PC-9 (cell line): Measurements from ENCODE around the gene AFF2. TPM values are rescaled to one million over a fixed set of nuclear protein-coding genes. Genes with fewer than 3 reads are reported as not detected.

Experiments
- BruUV-seq: library from RNA; stranded (reverse); fragments of 400-500 nt; replicated peaks from 2 replicates; lab custom pipeline; 2021; lab: Mats Ljungman, UMichigan
- CTCF ChIA-PET: fragments of 300-600 bp; sonication (Branson Sonifier 250); formaldehyde crosslinking; loops from one replicate; lab custom pipeline; 2022; ENCODE audit warnings: antibody characterized with exemption; lab: Charles Lee
- POLR2A ChIA-PET: fragments of 300-600 bp; sonication (Branson Sonifier 250); formaldehyde crosslinking; loops from one replicate; lab custom pipeline; 2022; ENCODE audit warnings: antibody characterized with exemption; ENCODE audit not compliant: unreplicated experiment; lab: Charles Lee
- DNase-seq, 2 experiments: peaks; one replicate each; pipeline versions ENCODE4 v3.0.0 to v3.0.0-alpha.2; 2015 to 2022; ENCODE audit warnings: mixed read lengths in 1 of 2
- H2AFZ ChIP-seq: fragments of 200-600 bp; sonication (generic); 2 replicates; pipeline ENCODE4 v1.8.1; 2017; ENCODE audit warnings: antibody characterized with exemption
- H3F3A ChIP-seq: fragments of 200-600 bp; sonication (generic); 2 replicates; pipeline ENCODE4 v1.8.1; 2017; ENCODE audit warnings: antibody characterized with exemption, mild to moderate bottlenecking, low read depth; ENCODE audit not compliant: insufficient read depth
- H3K27ac ChIP-seq: fragments of 200-600 bp; sonication (generic); 2 replicates; pipeline ENCODE4 v1.6.1; 2016; ENCODE audit warnings: mixed run types
- H3K27me3 ChIP-seq: fragments of 200-600 bp; sonication (generic); 2 replicates; pipeline ENCODE4 v1.6.1; 2016; ENCODE audit warnings: low read depth, mixed run types; ENCODE audit not compliant: insufficient read depth
- H3K36me3 ChIP-seq: fragments of 200-600 bp; sonication (generic); 2 replicates; pipeline ENCODE4 v1.6.1; 2016; ENCODE audit warnings: low read depth, mixed run types
- H3K4me1 ChIP-seq: fragments of 200-600 bp; sonication (generic); replicated peaks from 2 replicates; pipeline ENCODE4 v1.6.1; 2016; ENCODE audit warnings: mixed run types; ENCODE audit not compliant: insufficient read depth
- H3K4me2 ChIP-seq: fragments of 200-600 bp; sonication (generic); 2 replicates; pipeline ENCODE4 v1.6.1; 2017; ENCODE audit warnings: mixed run types
- H3K4me3 ChIP-seq: fragments of 200-600 bp; sonication (generic); 2 replicates; pipeline ENCODE4 v1.6.1; 2016; ENCODE audit warnings: mixed run types
- H3K79me2 ChIP-seq: fragments of 200-600 bp; sonication (generic); 2 replicates; pipeline ENCODE4 v1.6.1; 2017; ENCODE audit warnings: low read depth, mixed run types
- H3K9me2 ChIP-seq: fragments of 200-600 bp; sonication (generic); 2 replicates; pipeline ENCODE4 v1.8.1; 2017; ENCODE audit warnings: mild to moderate bottlenecking; ENCODE audit not compliant: insufficient read depth
- H3K9me3 ChIP-seq: fragments of 200-600 bp; sonication (generic); 2 replicates; pipeline ENCODE4 v1.8.1; 2016; ENCODE audit warnings: low read depth; ENCODE audit not compliant: insufficient read depth
- H4K20me1 ChIP-seq: fragments of 200-600 bp; sonication (generic); 2 replicates; pipeline ENCODE4 v1.8.1; 2017; ENCODE audit not compliant: insufficient read depth
- CTCF ChIP-seq: fragments of 200-600 bp; sonication (generic); conservative IDR thresholded peaks from 2 replicates; pipeline ENCODE4 v1.6.1; 2017; ENCODE audit warnings: mixed run types, antibody characterized with exemption, mild to moderate bottlenecking, moderate library complexity
- EZH2 ChIP-seq: fragments of 200-600 bp; sonication (generic); IDR thresholded peaks from 2 replicates; pipeline ENCODE4 v1.8.0; 2017; ENCODE audit warnings: antibody characterized with exemption, low read depth
- intact Hi-C: fragments of 100-400 bp; cut with micrococcal nuclease; formaldehyde crosslinking; loops from one replicate; pipeline ENCODE4 v1.10.0; 2022; ENCODE audit not compliant: unreplicated experiment
- total RNA-seq: library from RNA; stranded (reverse); gene quantifications from 2 replicates; pipeline ENCODE4 v1.2.3, GENCODE V29; 2021

AFF2 gene
- total RNA-seq, 1 experiment from 2014 or later = not detected

GRCh38 chrX:148612431-148612830, 112.0 kb downstream of the AFF2 start:
- H3K4me2 ChIP-seq = no peak overlapping the region
- intact Hi-C loops = no loop called here
- no peak overlapping the region for H3K27ac ChIP-seq
- H3K27me3 ChIP-seq = no peaks in the 10 kb centered on the region
- H3K4me3 ChIP-seq = no peak overlapping the region
- no peaks in the 10 kb centered on the region for H3F3A ChIP-seq
- H3K79me2 ChIP-seq = no peaks in the 10 kb centered on the region
- no peaks in the 10 kb centered on the region for H3K4me1 ChIP-seq
- H3K9me2 ChIP-seq = no peaks in the 10 kb centered on the region
- H2AFZ ChIP-seq = no peak overlapping the region
- no peak for TF ChIP-seq CTCF
- TF ChIP-seq EZH2 = no peak
- no peaks in the 10 kb centered on the region for H3K9me3 ChIP-seq
- BruUV-seq = no TSS peak
- ChIA-PET POLR2A (no interaction called here), CTCF (no interaction called here)
- no peaks in the 10 kb centered on the region for H4K20me1 ChIP-seq
- no peaks in the 10 kb centered on the region for H3K36me3 ChIP-seq
- no peak for DNase-seq

- Histone ChIP-seq H3K9me3 (no peaks in the 10 kb centered on the region), H3F3A (no peaks in the 10 kb centered on the region), H3K4me1 (no peaks in the 10 kb centered on the region), H3K4me2 (no peak overlapping the region), H3K36me3 (no peaks in the 10 kb centered on the region), H2AFZ (no peak overlapping the region), H4K20me1 (no peaks in the 10 kb centered on the region), H3K27me3 (no peaks in the 10 kb centered on the region), H3K9me2 (no peaks in the 10 kb centered on the region), H3K27ac (no peak overlapping the region), H3K4me3 (no peak overlapping the region), H3K79me2 (no peaks in the 10 kb centered on the region)
- BruUV-seq = no TSS peak
- no peak for TF ChIP-seq EZH2
- TF ChIP-seq CTCF = no peak
- ChIA-PET POLR2A (no interaction called here), CTCF (no interaction called here)
- no peak for DNase-seq
- intact Hi-C loops = no loop called here
These were observed 113.2 kb downstream of the AFF2 start for GRCh38 chrX:148613636-148614035.

- Histone ChIP-seq H3K9me2 (no peaks in the 10 kb centered on the region), H3K4me1 (no peaks in the 10 kb centered on the region), H3K79me2 (no peaks in the 10 kb centered on the region), H3F3A (no peaks in the 10 kb centered on the region), H3K27me3 (no peaks in the 10 kb centered on the region), H3K4me3 (no peak overlapping the region), H3K4me2 (no peak overlapping the region), H3K36me3 (no peaks in the 10 kb centered on the region), H3K9me3 (no peaks in the 10 kb centered on the region), H4K20me1 (no peaks in the 10 kb centered on the region), H3K27ac (no peak overlapping the region), H2AFZ (no peak overlapping the region)
- POLR2A ChIA-PET = no interaction called here
- DNase-seq = no peak
- BruUV-seq = no TSS peak
- no peak for TF ChIP-seq CTCF
- TF ChIP-seq EZH2 = no peak
- CTCF ChIA-PET = no interaction called here
- intact Hi-C loops = no loop called here
These were observed 115.1 kb downstream of the AFF2 start for GRCh38 chrX:148615491-148615890.
